Thymus (tissue), 14 donors: ENCODE data around the gene CELA2B. TPM values are rescaled to one million over a fixed set of nuclear protein-coding genes. Genes with fewer than 3 reads are reported as not detected.
"Not testable (repeated sequence)": the region's sequence is repeated elsewhere in the genome, so short reads cannot be mapped to it uniquely, and the experiment has no call there.

Source experiments
- DNase-seq, 9 donors: peaks; one replicate each; pipeline ENCODE4 v3.0.0-alpha.2; 2013; ENCODE audit warnings: low spot score in 9 of 9, low read depth in 6 of 9, missing footprints in 1 of 9
- H3K27ac ChIP-seq, 2 donors: one replicate each; pipeline ENCODE4 v1.5.1; 2013; ENCODE audit warnings: control low read depth in 1 of 2, low read depth in 1 of 2, low read length in 1 of 2, mild to moderate bottlenecking in 1 of 2, moderate library complexity in 1 of 2
- H3K27me3 ChIP-seq, 2 donors: one replicate each; pipeline ENCODE4 v1.5.1; 2013; ENCODE audit warnings: low read length in 1 of 2; ENCODE audit not compliant: control insufficient read depth in 2 of 2, insufficient read depth in 1 of 2
- H3K36me3 ChIP-seq, 2 donors: one replicate each; pipeline ENCODE4 v1.5.1; 2013; ENCODE audit warnings: low read length in 1 of 2, mild to moderate bottlenecking in 1 of 2, moderate library complexity in 1 of 2; ENCODE audit not compliant: control insufficient read depth in 2 of 2, insufficient read depth in 2 of 2
- H3K4me1 ChIP-seq, 2 donors: one replicate each; pipeline ENCODE4 v1.5.1; 2013; ENCODE audit warnings: low read length in 2 of 2; ENCODE audit not compliant: control insufficient read depth in 2 of 2, insufficient read depth in 2 of 2
- H3K4me3 ChIP-seq, 2 donors: one replicate each; pipeline ENCODE4 v1.5.1; 2013; ENCODE audit warnings: low read length in 2 of 2, control low read depth in 1 of 2, mild to moderate bottlenecking in 1 of 2
- H3K9me3 ChIP-seq, 2 donors: one replicate each; pipeline ENCODE4 v1.5.1; 2013; ENCODE audit warnings: low read length in 1 of 2, mild to moderate bottlenecking in 1 of 2; ENCODE audit not compliant: control insufficient read depth in 2 of 2, insufficient read depth in 1 of 2
- WGBS: extraction: QIAGEN DNeasy Blood & Tissue Kit; methylation state at CpG from one replicate; pipeline ENCODE4 v1.1.7; 2013; 5-methylcytosine and 5-hydroxymethylcytosine counted together
- long read RNA-seq, 10 donors: transcript quantifications; one replicate each; lab custom pipeline, GENCODE V29; 2026
- polyA plus RNA-seq: library from polyadenylated mRNA; stranded (reverse); fragments of 200-250 nt; gene quantifications from one replicate; pipeline ENCODE4 v1.2.3, GENCODE V29; 2013
- total RNA-seq: library from RNA; stranded (reverse); fragments of 120-200 nt; gene quantifications from one replicate; pipeline ENCODE4 v1.2.4, GENCODE V29; 2013
- donor health status: healthy.

Gene CELA2B
- total RNA-seq (0.28 TPM), polyA plus RNA-seq (0.16 TPM)
- long read RNA-seq, donor 1, result 0 reads
- long read RNA-seq, donor 2, partial matches to known transcripts, result 9 of 9 reads
- long read RNA-seq, donor 2, other reads (novel, unspliced or antisense), result 0 of 9 reads
- long read RNA-seq, donor 3, partial matches to known transcripts, result 6 of 7 reads
- long read RNA-seq, donor 3, other reads (novel, unspliced or antisense), result 0 of 7 reads
- long read RNA-seq, donor 4, result 0 reads
- long read RNA-seq, donor 5, result 0 reads
- long read RNA-seq, donor 6, result 0 reads
- long read RNA-seq, donor 7, result 0 reads
- long read RNA-seq, donor 8, result 0 reads
- long read RNA-seq, donor 9, result 0 reads
- long read RNA-seq, donor 10, result 0 reads

DNA sequence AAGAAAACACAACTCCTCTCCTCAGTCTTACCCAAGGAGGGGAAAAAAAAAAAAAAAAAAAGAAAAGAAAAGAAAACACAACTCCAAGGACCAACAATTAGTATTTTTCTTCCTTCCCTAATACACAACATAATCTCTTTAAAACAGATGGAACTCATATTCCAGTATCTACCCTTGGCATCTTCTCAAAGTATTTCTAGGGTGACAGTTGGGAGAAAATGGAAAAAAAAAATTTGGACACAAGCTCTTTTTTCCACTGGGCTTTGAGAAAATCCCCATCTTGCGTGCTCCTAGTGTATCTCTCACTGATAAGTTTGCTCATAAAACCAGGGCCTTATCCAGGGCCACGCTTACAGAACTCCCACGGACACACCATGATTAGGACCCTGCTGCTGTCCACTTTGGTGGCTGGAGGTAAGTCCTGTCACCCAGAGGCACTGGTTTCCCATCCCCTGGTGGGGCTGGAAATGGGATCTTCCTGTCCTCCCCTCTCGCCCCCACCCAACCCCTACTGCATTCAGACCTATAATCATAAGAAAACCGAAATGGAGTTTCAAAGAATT is at the start of gene CELA2B:
CELA2B (plus strand) TSS at position 353 of the 563 bp plus-strand sequence; CDS start at position 375, 22 bp downstream.
- H3K27ac ChIP-seq, result no peak within 1 kb of the TSS
- H3K4me3 ChIP-seq, result no peak within 1 kb of the TSS
- no peaks in the 10 kb centered on the region for H3K27me3 ChIP-seq
- no peaks in the 10 kb centered on the region for H3K9me3 ChIP-seq
- 96% methylated on average over 5 of the region's 5 CpGs for WGBS
- no peak for DNase-seq
- no peaks in the 10 kb centered on the region for H3K4me1 ChIP-seq
- H3K36me3 ChIP-seq, result no peaks in the 10 kb centered on the region

DNA sequence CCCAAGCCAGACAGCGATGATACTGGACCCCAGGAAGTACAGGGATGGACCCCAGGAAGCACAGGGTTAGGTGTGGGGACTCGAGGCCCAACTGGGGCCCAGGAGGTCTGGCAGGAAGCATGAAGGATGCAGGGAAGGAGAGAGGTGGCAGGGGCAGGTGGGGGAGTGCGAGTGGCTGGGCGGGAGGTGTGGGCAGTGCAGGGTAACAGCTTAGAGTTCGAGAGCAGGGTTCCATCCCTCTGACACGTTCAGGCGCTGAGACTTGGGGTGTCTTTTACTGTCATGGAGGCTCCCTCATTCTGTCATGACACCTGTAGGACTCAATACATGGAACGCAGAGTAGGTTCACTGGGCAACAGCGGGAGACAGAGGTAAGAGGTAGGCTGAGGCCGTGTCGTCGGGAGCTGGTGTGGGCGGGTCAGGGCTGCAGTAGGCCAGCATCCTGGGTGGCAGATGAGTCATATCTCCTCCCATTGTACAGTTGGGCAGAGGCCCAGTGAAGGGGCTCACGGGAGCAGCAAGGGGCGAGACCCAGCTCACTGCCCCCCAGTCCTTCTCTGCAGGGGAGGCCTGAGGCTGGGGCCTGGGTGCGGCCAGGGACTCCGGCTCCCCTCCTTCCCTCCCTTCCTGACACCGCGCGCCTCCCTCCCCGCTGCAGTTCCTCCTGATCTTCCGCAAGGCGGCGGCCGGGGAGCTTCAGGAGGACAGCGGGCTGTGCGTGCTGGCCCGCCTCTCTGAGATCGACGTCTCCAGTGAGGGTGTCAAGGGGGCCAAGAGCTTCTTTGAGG is 49.2 kb upstream of the CELA2B start:
- no peaks in the 10 kb centered on the region for H3K9me3 ChIP-seq
- no peak overlapping the region for H3K4me3 ChIP-seq
- DNase-seq, result no peak
- WGBS, result 94% methylated on average over 30 of the region's 30 CpGs
- no peak overlapping the region for H3K27ac ChIP-seq
- peaks cover 7 to 18% of the 10 kb centered on the region in 2 donors for H3K4me1 ChIP-seq
- no peaks in the 10 kb centered on the region for H3K27me3 ChIP-seq
- peaks cover 30 to 41% of the 10 kb centered on the region in 2 donors for H3K36me3 ChIP-seq

DNA sequence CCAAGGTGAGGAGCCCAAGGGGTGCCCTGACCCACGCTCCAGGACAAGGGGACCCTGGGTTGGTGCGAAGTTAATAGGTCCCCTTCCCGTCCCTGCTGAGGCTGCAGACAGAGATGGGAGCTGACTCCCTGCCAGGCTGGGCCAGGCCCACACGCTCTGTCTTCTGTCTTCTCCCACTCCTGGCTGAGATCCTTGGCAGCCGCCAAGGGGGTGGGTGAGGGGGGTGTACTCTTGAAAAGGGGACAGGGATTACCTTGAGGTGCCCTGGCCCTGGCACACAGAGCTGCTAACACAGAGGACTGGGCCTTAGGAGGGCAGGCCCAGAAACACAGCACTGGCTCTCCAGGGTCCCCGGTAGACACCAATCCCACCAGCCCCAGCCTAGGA is 48.6 kb upstream of the CELA2B start:
- H3K4me3 ChIP-seq, result no peak overlapping the region
- DNase-seq, result no peak
- 96% methylated on average over 6 of the region's 6 CpGs for WGBS
- H3K9me3 ChIP-seq, result no peaks in the 10 kb centered on the region
- no peak overlapping the region for H3K27ac ChIP-seq
- peaks cover 7 to 18% of the 10 kb centered on the region in 2 donors for H3K4me1 ChIP-seq
- no peaks in the 10 kb centered on the region for H3K27me3 ChIP-seq
- H3K36me3 ChIP-seq, result peaks cover 30 to 41% of the 10 kb centered on the region in 2 donors

DNA sequence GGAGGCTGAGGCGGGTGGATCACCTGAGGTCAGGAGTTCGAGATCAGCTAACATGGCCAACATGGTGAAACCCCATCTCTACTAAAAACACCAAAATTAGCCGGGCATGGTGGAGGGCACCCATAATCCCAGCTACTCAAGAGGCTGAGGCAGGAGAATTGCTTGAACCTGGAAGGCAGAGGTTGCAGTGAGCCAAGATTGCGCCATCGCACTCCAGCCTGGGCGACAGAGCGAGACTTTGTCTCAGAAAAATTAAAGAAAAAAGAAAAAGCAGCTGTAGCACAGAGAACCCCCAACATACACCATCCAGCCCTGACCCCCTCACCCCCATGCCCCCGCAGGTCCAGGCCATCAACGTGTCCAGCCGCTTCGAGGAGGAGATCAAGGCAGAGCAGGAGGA is 47.7 kb upstream of the CELA2B start:
- not testable (repeated sequence) for H3K9me3 ChIP-seq, H3K4me3 ChIP-seq, H3K27me3 ChIP-seq, H3K27ac ChIP-seq, DNase-seq
- 95% methylated on average over 11 of the region's 11 CpGs for WGBS
- Histone ChIP-seq H3K36me3 (peaks cover 30 to 41% of the 10 kb centered on the region in 2 donors), H3K4me1 (peaks cover 7 to 17% of the 10 kb centered on the region in 2 donors)

DNA sequence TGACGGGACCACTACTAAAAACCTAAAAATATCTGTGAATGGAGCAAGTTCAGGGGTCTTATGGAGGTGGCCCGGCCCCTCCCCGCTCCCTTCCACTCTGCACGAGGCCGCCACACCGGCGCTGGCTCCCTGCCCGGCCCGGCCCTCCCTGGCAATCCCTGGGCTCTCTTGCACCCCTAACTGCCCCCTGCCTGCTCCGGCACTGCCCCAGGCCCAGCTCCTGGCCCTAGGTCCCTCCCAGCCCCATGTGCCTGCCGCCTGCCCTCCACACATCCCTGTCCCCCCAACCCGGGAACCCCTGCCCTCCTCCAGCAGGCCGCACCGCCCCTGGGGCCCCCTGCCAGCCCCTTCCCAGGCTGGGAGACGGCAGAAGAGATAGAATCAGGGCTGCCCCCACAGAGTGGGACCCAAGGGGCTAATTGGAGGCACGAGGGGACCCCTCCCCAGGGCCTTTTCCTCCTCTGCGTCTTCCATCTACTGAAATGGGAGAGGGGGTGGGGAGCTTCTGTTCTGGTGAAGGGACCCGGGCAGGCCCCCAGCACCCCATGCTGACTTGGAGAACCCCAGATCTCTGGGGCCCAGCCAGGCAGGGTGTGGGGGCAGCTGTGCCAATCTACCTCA is 47.0 kb upstream of the CELA2B start:
- H3K27ac ChIP-seq, result no peak overlapping the region
- whole genome bisulfite sequencing, result 94% methylated on average over 18 of the region's 18 CpGs

DNA sequence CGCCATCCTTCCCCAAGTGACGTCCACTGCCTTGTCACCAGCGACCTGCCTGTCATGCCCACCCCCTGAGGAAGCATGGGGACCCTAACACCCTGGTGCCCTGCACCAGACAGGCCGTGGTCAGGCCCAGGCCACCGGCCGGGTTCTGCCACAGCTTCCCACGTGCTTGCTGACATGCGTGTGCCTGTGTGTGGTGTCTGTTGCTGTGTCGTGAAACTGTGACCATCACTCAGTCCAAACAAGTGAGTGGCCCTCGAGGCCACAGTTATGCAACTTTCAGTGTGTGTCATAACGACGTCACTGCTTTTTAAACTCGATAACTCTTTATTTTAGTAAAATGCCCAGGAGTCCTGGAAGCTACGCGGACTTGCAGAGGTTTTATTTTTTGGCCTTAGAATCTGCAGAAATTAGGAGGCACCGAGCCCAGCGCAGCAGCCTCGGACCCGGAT is 46.2 kb upstream of the CELA2B start:
- 96% methylated on average over 19 of the region's 19 CpGs for WGBS
- Histone ChIP-seq H3K4me1 (peaks cover 0 to 12% of the 10 kb centered on the region in 2 donors), H3K9me3 (no peaks in the 10 kb centered on the region), H3K27me3 (no peaks in the 10 kb centered on the region), H3K27ac (no peak overlapping the region), H3K4me3 (no peak overlapping the region), H3K36me3 (peaks cover 30 to 38% of the 10 kb centered on the region in 2 donors)
- no peak for DNase-seq

More for the DNA sequence above, 47.0 kb upstream of the CELA2B start:
- Histone ChIP-seq H3K9me3 (no peaks in the 10 kb centered on the region), H3K27me3 (no peaks in the 10 kb centered on the region), H3K4me1 (peaks cover 4 to 16% of the 10 kb centered on the region in 2 donors), H3K36me3 (peaks cover 30 to 41% of the 10 kb centered on the region in 2 donors), H3K4me3 (no peak overlapping the region)
- no peak for DNase-seq

DNA sequence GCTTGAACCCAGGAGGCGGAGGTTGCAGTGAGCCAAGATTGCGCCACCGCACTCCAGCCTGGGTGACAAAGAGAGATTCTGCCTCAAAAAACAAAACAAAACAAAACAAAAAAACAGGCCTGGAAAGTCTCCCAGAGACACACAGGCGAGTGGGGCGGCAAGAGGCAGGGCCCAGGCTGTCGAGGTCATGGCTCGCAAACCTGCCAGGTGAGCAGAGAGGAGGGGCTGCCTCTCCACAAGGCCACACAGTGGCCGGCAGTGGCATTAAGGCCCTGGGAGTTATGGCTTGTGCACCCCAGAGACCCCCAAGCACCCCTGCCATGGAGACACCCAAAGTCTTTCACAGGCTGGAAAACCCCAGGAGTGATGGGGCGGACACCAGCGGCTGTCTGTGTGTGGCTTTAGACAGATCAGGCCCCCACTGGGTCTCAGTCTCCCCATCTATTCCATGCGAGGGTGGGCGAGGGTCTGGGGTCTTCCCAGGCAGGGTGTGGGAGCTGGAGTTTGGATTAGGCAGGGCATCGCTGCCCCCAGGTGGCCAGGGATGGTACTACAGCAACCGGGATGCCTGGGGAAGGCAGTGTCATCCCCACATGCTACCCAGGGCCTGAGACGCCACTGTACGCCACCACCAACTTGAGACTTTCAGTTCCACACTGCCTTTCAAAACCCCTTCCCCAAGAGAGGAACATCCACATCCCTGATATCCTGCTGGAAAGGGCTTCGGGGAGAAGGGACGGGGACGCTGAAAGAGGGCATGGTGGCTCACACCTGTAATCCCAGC is 44.9 kb upstream of the CELA2B start:
- 71% methylated on average over 19 of the region's 19 CpGs for WGBS
- Histone ChIP-seq H3K36me3 (peaks cover 23 to 32% of the 10 kb centered on the region in 2 donors), H3K27ac (no peak overlapping the region), H3K4me3 (no peak overlapping the region), H3K4me1 (peaks cover 0 to 6% of the 10 kb centered on the region in 2 donors), H3K9me3 (no peaks in the 10 kb centered on the region), H3K27me3 (no peaks in the 10 kb centered on the region)
- peak in 4 of 9 donors; percentile 36 to 74 (median 55) for DNase-seq

DNA sequence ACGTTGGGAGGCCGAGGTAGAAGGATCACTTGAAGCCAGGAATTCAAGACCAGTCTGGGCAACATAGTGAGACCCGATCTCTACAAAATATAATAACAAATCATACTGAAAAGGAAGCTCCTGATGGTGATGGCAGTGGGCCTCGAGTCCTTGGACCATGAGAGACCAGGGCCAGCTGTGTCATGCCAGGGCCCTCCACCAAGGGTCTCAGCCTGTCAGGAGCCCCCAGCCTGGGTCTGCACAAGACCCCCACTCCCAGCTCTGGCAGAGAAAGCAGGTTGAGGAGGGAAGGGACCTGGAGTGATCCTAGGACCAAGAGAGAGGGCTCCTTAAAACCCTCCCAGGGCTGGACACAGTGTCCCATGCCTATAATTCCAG is 44.3 kb upstream of the CELA2B start:
- Histone ChIP-seq H3K4me1 (no peaks in the 10 kb centered on the region), H3K9me3 (no peaks in the 10 kb centered on the region), H3K27me3 (no peaks in the 10 kb centered on the region), H3K36me3 (peaks cover 17 to 28% of the 10 kb centered on the region in 2 donors), H3K27ac (no peak overlapping the region), H3K4me3 (no peak overlapping the region)
- DNase-seq, result no peak
- WGBS, result 91% methylated on average over 4 of the region's 4 CpGs
